Activated CD4-positive, alpha-beta T cell treated with anti-CD3 and anti-CD28 coated beads, Interleukin-2, amount 50 U/mL, for 1 hour (primary cell): ENCODE results near the gene IKZF2.

Experiments
- DNase-seq: peaks from one replicate; pipeline ENCODE4 v3.0.0-alpha.2; 2020

IKZF2 gene

GRCh38 chr2:212953170-212953920, 198.1 kb downstream of the IKZF2 start:
- DNase-seq, result no peak

- DNase-seq, result no peak
These were observed 201.6 kb downstream of the IKZF2 start for GRCh38 chr2:212949786-212950185.
